Mesenchymal stem cell (in vitro differentiated cells and primary cell): ENCODE measurements around the gene ZNF280A.

Experiments used
- DNase-seq: peaks from one replicate; pipeline ENCODE4 v3.0.0-alpha.2; 2013
- H2AFZ ChIP-seq: one replicate; pipeline ENCODE4 v1.6.1; 2013; ENCODE audit warnings: low read depth, mild to moderate bottlenecking, control low read depth, inconsistent platforms, low read length, moderate library complexity
- H2AK5ac ChIP-seq: 2 replicates; pipeline ENCODE4 v1.6.1; 2013; ENCODE audit warnings: low read length, moderate library complexity, mild to moderate bottlenecking, inconsistent platforms; ENCODE audit not compliant: severe bottlenecking
- H2BK120ac ChIP-seq: one replicate; pipeline ENCODE4 v1.6.1; 2013; ENCODE audit warnings: low read depth, mild to moderate bottlenecking, inconsistent platforms, low read length, moderate library complexity
- H2BK12ac ChIP-seq, 2 experiments: one replicate each; pipeline ENCODE4 v1.6.1; 2013; ENCODE audit warnings: inconsistent platforms in 2 of 2, low read length in 2 of 2, mild to moderate bottlenecking in 2 of 2, moderate library complexity in 2 of 2, control low read depth in 1 of 2
- H2BK15ac ChIP-seq: one replicate; pipeline ENCODE4 v1.6.1; 2013; ENCODE audit warnings: mild to moderate bottlenecking, low read depth, inconsistent platforms; ENCODE audit not compliant: poor library complexity, severe bottlenecking
- H2BK5ac ChIP-seq: 2 replicates; pipeline ENCODE4 v1.6.1; 2013; ENCODE audit warnings: low read depth, mild to moderate bottlenecking, low read length, control low read depth, inconsistent platforms; ENCODE audit not compliant: poor library complexity, severe bottlenecking
- H3K14ac ChIP-seq, 2 experiments: one replicate each; pipeline ENCODE4 v1.6.1; 2013; ENCODE audit warnings: inconsistent platforms in 2 of 2, low read length in 2 of 2, control low read depth in 1 of 2, mild to moderate bottlenecking in 1 of 2, moderate library complexity in 1 of 2
- H3K18ac ChIP-seq, 2 experiments: one replicate each; pipeline ENCODE4 v1.6.1; 2013; ENCODE audit warnings: inconsistent platforms in 2 of 2, low read length in 2 of 2, control low read depth in 1 of 2, low read depth in 1 of 2, mild to moderate bottlenecking in 1 of 2
- H3K23ac ChIP-seq, 2 experiments: one replicate each; pipeline ENCODE4 v1.6.1; 2013; ENCODE audit warnings: inconsistent platforms in 2 of 2, low read length in 2 of 2, mild to moderate bottlenecking in 2 of 2, moderate library complexity in 2 of 2, control low read depth in 1 of 2
- H3K27ac ChIP-seq: 2 replicates; pipeline ENCODE4 v1.5.1; 2013; ENCODE audit warnings: mild to moderate bottlenecking, moderate library complexity, low read length, control low read depth, inconsistent platforms; ENCODE audit not compliant: poor library complexity, severe bottlenecking
- H3K27me3 ChIP-seq, 2 experiments: 2 replicates each; pipeline versions ENCODE4 v1.6.1 to v1.7.0; 2013; ENCODE audit warnings: low read length in 2 of 2, mild to moderate bottlenecking in 2 of 2, moderate library complexity in 2 of 2, control low read depth in 1 of 2, inconsistent platforms in 1 of 2; ENCODE audit not compliant: control insufficient read depth in 1 of 2, insufficient read depth in 1 of 2
- H3K36me3 ChIP-seq, 2 experiments: 2 replicates each; pipeline versions ENCODE4 v1.6.1 to v1.7.0; 2013; ENCODE audit warnings: low read length in 2 of 2, control low read depth in 1 of 2, inconsistent platforms in 1 of 2, low read depth in 1 of 2, mild to moderate bottlenecking in 1 of 2; ENCODE audit not compliant: insufficient read depth in 2 of 2, control insufficient read depth in 1 of 2
- H3K4ac ChIP-seq, 2 experiments: one replicate each; pipeline ENCODE4 v1.6.1; 2013; ENCODE audit warnings: inconsistent platforms in 2 of 2, low read length in 2 of 2, mild to moderate bottlenecking in 2 of 2, moderate library complexity in 2 of 2, control low read depth in 1 of 2, low read depth in 1 of 2
- H3K4me1 ChIP-seq: 2 replicates; pipeline ENCODE4 v1.6.1; 2013; ENCODE audit warnings: low read depth, low read length, control low read depth; ENCODE audit not compliant: control insufficient read depth, insufficient read depth
- H3K4me2 ChIP-seq: 2 replicates; pipeline ENCODE4 v1.6.1; 2013; ENCODE audit warnings: low read length, mild to moderate bottlenecking, inconsistent platforms; ENCODE audit not compliant: poor library complexity, severe bottlenecking
- H3K4me3 ChIP-seq, 2 experiments: 2 replicates each; pipeline versions ENCODE4 v1.5.1 to v1.7.0; 2013; ENCODE audit warnings: low read length in 2 of 2, mild to moderate bottlenecking in 2 of 2, control low read depth in 1 of 2, low read depth in 1 of 2; ENCODE audit not compliant: insufficient read depth in 1 of 2
- H3K79me1 ChIP-seq: replicated peaks from 2 replicates; pipeline ENCODE4 v1.6.1; 2013; ENCODE audit warnings: mild to moderate bottlenecking, control low read depth, low read length, inconsistent platforms; ENCODE audit not compliant: poor library complexity, severe bottlenecking
- H3K9ac ChIP-seq: 2 replicates; pipeline ENCODE4 v1.7.0; 2013; ENCODE audit warnings: mild to moderate bottlenecking, low read length, moderate library complexity
- H3K9me3 ChIP-seq: 2 replicates; pipeline ENCODE4 v1.7.0; 2013; ENCODE audit warnings: mild to moderate bottlenecking, low read length; ENCODE audit not compliant: control insufficient read depth
- H4K8ac ChIP-seq: one replicate; pipeline ENCODE4 v1.6.1; 2013; ENCODE audit warnings: inconsistent platforms, mild to moderate bottlenecking, low read length, moderate library complexity
- H4K91ac ChIP-seq: one replicate; pipeline ENCODE4 v1.6.1; 2013; ENCODE audit warnings: mild to moderate bottlenecking, low read length, inconsistent platforms
- WGBS: methylation state at CpG from one replicate; pipeline ENCODE4 v1.1.7; 2013; ENCODE audit warnings: mixed read lengths; 5-methylcytosine and 5-hydroxymethylcytosine counted together

Gene ZNF280A

GRCh38 chr22:22465782-22466181 lies 54.3 kb downstream of the ZNF280A start:
- Histone ChIP-seq H2BK15ac (no peak overlapping the region), H3K4me2 (no peak overlapping the region), H4K91ac (no peak overlapping the region), H3K36me3 (no peaks in the 10 kb centered on the region), H2AFZ (no peak overlapping the region), H3K4me1 (no peaks in the 10 kb centered on the region), H2BK12ac (no peak overlapping the region), H2BK5ac (no peak overlapping the region), H3K4ac (no peak overlapping the region), H3K9ac (no peak overlapping the region), H2AK5ac (no peak overlapping the region), H3K18ac (no peak overlapping the region), H2BK120ac (no peak overlapping the region), H3K27ac (no peak overlapping the region), H4K8ac (no peak overlapping the region), H3K4me3 (no peak overlapping the region), H3K14ac (no peak overlapping the region), H3K79me1 (no peaks in the 10 kb centered on the region), H3K23ac (no peak overlapping the region), H3K27me3 (peaks cover 0 to 43% of the 10 kb centered on the region in 2 experiments), H3K9me3 (peaks cover 10% of the 10 kb centered on the region)
- 80% methylated on average over 1 of the region's 1 CpG for WGBS
- no peak for DNase-seq

GRCh38 chr22:22465094-22465602 lies 54.9 kb downstream of the ZNF280A start:
- no peak overlapping the region for H3K4me2 ChIP-seq
- H2BK15ac ChIP-seq: no peak overlapping the region
- WGBS: 57% methylated on average over 4 of the region's 7 CpGs
- H2BK5ac ChIP-seq: no peak overlapping the region
- H2AK5ac ChIP-seq: no peak overlapping the region
- no peak overlapping the region for H4K8ac ChIP-seq
- peaks cover 0 to 43% of the 10 kb centered on the region in 2 experiments for H3K27me3 ChIP-seq
- no peak overlapping the region for H3K23ac ChIP-seq
- H2AFZ ChIP-seq: no peak overlapping the region
- no peak for DNase-seq
- H2BK12ac ChIP-seq: no peak overlapping the region
- H3K14ac ChIP-seq: no peak overlapping the region
- peaks cover 11% of the 10 kb centered on the region for H3K9me3 ChIP-seq
- no peaks in the 10 kb centered on the region for H3K79me1 ChIP-seq
- no peak overlapping the region for H2BK120ac ChIP-seq
- no peak overlapping the region for H3K4ac ChIP-seq
- H3K18ac ChIP-seq: no peak overlapping the region
- H4K91ac ChIP-seq: no peak overlapping the region
- H3K4me3 ChIP-seq: no peak overlapping the region
- no peaks in the 10 kb centered on the region for H3K4me1 ChIP-seq
- no peak overlapping the region for H3K27ac ChIP-seq
- no peaks in the 10 kb centered on the region for H3K36me3 ChIP-seq
- H3K9ac ChIP-seq: no peak overlapping the region

GRCh38 chr22:22464541-22465054 lies 55.5 kb downstream of the ZNF280A start:
- Histone ChIP-seq H3K4me1 (no peaks in the 10 kb centered on the region), H2BK12ac (no peak overlapping the region), H3K27ac (no peak overlapping the region), H3K9ac (no peak overlapping the region), H2AK5ac (no peak overlapping the region), H3K79me1 (no peaks in the 10 kb centered on the region), H3K23ac (no peak overlapping the region), H3K9me3 (peaks cover 12% of the 10 kb centered on the region), H3K18ac (no peak overlapping the region), H3K36me3 (no peaks in the 10 kb centered on the region), H3K4me3 (no peak overlapping the region), H2BK5ac (no peak overlapping the region), H3K14ac (no peak overlapping the region), H2BK120ac (no peak overlapping the region), H3K27me3 (peaks cover 0 to 43% of the 10 kb centered on the region in 2 experiments), H4K8ac (no peak overlapping the region), H2BK15ac (no peak overlapping the region), H4K91ac (no peak overlapping the region), H3K4me2 (no peak overlapping the region), H2AFZ (no peak overlapping the region), H3K4ac (no peak overlapping the region)
- WGBS: 85% methylated on average over 11 of the region's 11 CpGs
- no peak for DNase-seq

- H3K14ac ChIP-seq: no peak overlapping the region
- peak; percentile 53 for DNase-seq
- WGBS: 43% methylated on average over 18 of the region's 18 CpGs
- H3K79me1 ChIP-seq: no peaks in the 10 kb centered on the region
- no peaks in the 10 kb centered on the region for H3K36me3 ChIP-seq
- no peak overlapping the region for H2BK12ac ChIP-seq
- peaks cover 0 to 43% of the 10 kb centered on the region in 2 experiments for H3K27me3 ChIP-seq
- no peak overlapping the region for H3K4ac ChIP-seq
- no peak overlapping the region for H2AK5ac ChIP-seq
- no peak overlapping the region for H3K18ac ChIP-seq
- H3K4me3 ChIP-seq: no peak overlapping the region
- H3K23ac ChIP-seq: no peak overlapping the region
- no peak overlapping the region for H2AFZ ChIP-seq
- H3K4me2 ChIP-seq: no peak overlapping the region
- no peak overlapping the region for H3K27ac ChIP-seq
- H3K9ac ChIP-seq: no peak overlapping the region
- H2BK120ac ChIP-seq: no peak overlapping the region
- H2BK5ac ChIP-seq: no peak overlapping the region
- H2BK15ac ChIP-seq: no peak overlapping the region
- H3K9me3 ChIP-seq: peaks cover 16% of the 10 kb centered on the region
- H3K4me1 ChIP-seq: no peaks in the 10 kb centered on the region
- no peak overlapping the region for H4K8ac ChIP-seq
- H4K91ac ChIP-seq: no peak overlapping the region
Observed at GRCh38 chr22:22463855-22464540, 56.1 kb downstream of the ZNF280A start.
